ENCODE results near the gene MESP2.

The MESP2 gene

GRCh38 chr15:89818287-89818686 is 42.2 kb downstream of the MESP2 start:
- no peak for DNase-seq (ENCODE audit: low spot score)

DNA sequence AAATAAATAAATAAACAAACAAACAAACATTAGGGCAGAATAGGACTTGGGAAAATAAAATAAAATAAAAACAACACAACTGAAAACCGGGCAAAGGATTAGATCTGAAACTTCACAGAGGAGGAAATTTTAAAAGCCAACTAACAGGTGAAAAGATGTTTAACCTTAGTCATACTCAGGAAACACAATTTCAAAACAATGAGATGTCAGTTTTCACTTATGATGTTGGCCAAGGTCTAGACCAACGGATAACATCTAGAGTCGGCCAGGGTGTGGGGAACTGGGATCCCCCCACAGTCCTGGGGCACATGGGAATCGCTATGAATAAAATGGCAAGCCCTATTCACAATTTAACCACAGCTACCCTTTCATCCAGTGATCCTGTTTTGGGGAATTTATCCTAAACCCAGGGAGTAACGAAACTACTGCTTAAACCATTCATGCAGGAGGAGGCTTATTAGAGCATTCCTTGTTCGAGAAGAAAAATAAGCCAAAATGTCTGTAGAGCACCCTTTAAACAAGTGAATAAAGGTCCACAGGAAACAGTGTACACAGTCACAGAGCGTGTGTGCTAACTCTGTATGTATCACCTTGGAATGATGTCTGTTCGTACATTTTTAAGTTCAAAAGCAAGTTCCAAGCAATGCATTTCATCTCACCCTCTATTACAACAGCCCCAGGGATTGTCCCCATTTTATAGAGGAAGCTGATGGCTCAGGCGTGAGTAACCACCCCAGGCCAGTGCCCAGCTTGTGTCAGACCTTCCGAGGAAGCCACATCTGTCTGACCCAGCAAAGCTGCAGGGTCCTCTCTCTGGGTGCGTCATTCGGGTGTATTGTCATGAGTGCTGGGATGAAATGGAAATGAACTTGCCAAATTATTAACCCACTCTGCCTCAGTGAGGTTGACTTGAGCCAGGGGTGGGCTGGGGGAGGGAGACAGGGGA is 44.8 kb downstream of the MESP2 start:
- DNase-seq (ENCODE audit: low spot score) = peak; percentile 53

DNA sequence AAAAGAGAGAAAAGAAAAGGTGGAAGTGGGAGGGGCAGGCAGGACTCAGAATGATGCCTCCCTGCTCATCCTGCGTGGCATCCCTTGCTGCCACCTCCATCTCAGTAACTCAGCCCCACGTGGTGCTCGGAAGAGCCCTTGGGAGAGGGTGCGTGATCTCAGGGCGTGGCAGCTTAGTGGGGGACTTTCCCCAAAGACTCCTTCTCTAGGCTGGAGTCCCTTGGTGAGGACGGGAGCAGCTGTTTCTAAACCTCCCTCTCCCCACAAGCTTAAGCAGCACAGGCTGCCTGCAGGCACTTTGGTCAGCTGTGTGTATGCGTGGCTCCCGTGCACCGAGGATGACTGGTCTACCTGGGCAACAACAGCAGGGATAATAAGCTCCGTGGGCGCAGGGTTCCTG is 45.9 kb downstream of the MESP2 start:
- DNase-seq (ENCODE audit: low spot score) = no peak

DNA sequence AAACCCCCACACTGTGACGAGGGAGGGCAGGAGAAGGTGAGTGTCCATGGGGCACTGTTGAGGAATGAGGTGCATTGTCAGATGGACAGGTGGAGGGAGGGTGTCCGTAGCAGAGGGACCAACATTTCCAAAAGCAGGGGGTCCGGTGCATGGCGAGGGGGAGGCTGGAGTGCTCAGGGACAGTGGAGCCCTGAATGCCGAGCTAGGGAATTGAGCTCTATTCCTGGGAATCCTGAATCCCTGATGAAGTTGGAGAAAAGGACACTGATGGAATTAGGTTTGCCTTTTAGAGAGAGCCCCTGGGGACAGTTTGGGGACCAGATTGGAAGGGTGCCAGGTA is 46.4 kb downstream of the MESP2 start:
- no peak for DNase-seq (ENCODE audit: low spot score)

GRCh38 chr15:89822951-89823711 is 47.0 kb downstream of the MESP2 start:
- DNase-seq (ENCODE audit: low spot score) = no peak

DNA sequence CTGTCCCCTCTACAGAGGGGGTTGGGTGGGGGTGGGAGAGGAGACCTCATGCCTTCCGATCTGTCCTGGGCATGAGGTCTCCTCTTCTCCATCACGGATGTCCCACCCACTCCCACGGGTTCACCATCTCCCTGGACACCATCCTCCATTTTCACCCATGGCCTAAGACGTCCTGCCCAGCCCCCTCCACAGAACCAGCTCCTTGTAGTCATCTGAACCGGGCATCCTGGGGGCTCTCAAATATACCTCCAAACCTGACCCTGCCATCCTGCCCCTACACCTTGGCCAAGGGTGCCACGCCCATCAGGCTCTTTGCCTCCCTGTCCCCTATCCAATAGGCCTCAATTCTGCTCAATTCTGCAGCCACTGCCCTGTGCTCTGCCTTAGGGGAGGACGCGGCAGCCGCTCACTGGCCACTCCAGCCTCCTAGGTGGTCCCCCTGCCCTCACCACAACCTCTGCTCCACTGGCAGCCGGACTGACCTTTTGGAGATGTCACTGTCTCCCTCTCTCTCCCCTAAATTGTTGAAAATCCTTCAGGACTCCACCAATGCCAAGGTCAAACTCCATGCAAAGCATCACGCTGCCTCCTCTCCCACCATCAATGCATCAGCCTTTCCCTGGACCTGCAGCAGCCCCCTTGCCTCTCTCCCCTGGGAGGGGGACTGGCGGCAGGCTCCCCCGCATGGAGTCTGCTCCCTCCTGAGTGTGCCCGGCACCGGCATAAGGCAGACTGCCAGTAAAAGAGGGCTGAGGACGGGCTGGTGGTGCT is 47.9 kb downstream of the MESP2 start:
- DNase-seq (ENCODE audit: low spot score) = no peak

- no peak for DNase-seq (ENCODE audit: low spot score)
Measured at GRCh38 chr15:89824607-89824867, 48.4 kb downstream of the MESP2 start.

GRCh38 chr15:89825271-89825940 is 49.3 kb downstream of the MESP2 start:
- no peak for DNase-seq (ENCODE audit: low spot score)

- DNase-seq (ENCODE audit: low spot score) = no peak
Measured at GRCh38 chr15:89826671-89827655, 50.8 kb downstream of the MESP2 start.

DNA sequence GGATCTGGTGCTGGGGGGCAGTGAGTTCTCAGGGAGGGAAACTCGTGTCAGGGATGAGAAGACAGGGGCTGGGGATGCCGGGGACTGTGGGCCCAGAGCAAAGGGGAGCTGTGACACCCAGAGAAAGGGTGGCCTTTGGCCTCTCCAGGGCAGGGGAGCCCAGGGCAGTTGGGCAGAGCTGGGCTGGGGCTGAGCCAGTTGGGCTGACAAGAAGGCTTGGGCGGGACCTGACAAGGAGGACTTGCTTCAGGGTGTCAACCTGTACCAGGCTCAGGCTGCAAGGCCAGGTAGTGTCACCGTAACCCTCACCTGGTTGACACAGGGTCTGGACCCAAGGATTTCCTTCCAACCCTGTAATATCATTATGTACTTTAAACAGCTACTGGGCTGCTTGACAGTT is 51.7 kb downstream of the MESP2 start:
- DNase-seq (ENCODE audit: low spot score) = no peak
